Glutamatergic neuron (in vitro differentiated cells): Measurements from ENCODE around the gene DNAJC18. TPM values are rescaled to one million over a fixed set of nuclear protein-coding genes. Genes with fewer than 3 reads are reported as not detected.
A peak's percentile ranks its signal among the peaks of the same experiment; 100 is the strongest.

Experiments used
- DNase-seq: peaks from one replicate; pipeline ENCODE4 v3.0.0; 2022
- H3K27ac Mint-ChIP-seq: one replicate; pipeline ENCODE4 v1.8.0; 2020; ENCODE audit warnings: mild to moderate bottlenecking, mixed read lengths, inconsistent platforms; ENCODE audit not compliant: unreplicated experiment
- H3K27me3 Mint-ChIP-seq: one replicate; pipeline ENCODE4 v1.8.0; 2020; ENCODE audit warnings: mild to moderate bottlenecking, moderate library complexity, mixed read lengths, inconsistent platforms; ENCODE audit not compliant: unreplicated experiment
- H3K36me3 Mint-ChIP-seq: one replicate; pipeline ENCODE4 v1.8.0; 2020; ENCODE audit warnings: mild to moderate bottlenecking, mixed read lengths, inconsistent platforms; ENCODE audit not compliant: unreplicated experiment
- H3K4me1 Mint-ChIP-seq: one replicate; pipeline ENCODE4 v1.8.0; 2020; ENCODE audit warnings: mild to moderate bottlenecking, low read depth, mixed read lengths, inconsistent platforms; ENCODE audit not compliant: unreplicated experiment
- H3K4me3 Mint-ChIP-seq: one replicate; pipeline ENCODE4 v1.8.0; 2020; ENCODE audit warnings: mild to moderate bottlenecking, mixed read lengths, inconsistent platforms; ENCODE audit not compliant: unreplicated experiment
- H3K9me3 Mint-ChIP-seq: one replicate; pipeline ENCODE4 v1.8.0; 2020; ENCODE audit warnings: mild to moderate bottlenecking, moderate library complexity, mixed read lengths, inconsistent platforms; ENCODE audit not compliant: unreplicated experiment
- CTCF ChIP-seq: fragments of 200-600 bp; sonication (generic); IDR thresholded peaks from one replicate; pipeline ENCODE4 v1.5.0; 2021; ENCODE audit not compliant: partially characterized antibody, unreplicated experiment
- total RNA-seq: library from RNA; stranded (reverse); fragmentation: NEBNext Ultra II Directional; extraction: Animal tissue kit (Norgen Biotek cat#: 25700); gene quantifications from one replicate; pipeline ENCODE4 v1.2.1, GENCODE V29; 2021; ENCODE audit not compliant: unreplicated experiment

The DNAJC18 gene
- total RNA-seq, 1 donor from 2014 or later = 55.9 TPM

DNA sequence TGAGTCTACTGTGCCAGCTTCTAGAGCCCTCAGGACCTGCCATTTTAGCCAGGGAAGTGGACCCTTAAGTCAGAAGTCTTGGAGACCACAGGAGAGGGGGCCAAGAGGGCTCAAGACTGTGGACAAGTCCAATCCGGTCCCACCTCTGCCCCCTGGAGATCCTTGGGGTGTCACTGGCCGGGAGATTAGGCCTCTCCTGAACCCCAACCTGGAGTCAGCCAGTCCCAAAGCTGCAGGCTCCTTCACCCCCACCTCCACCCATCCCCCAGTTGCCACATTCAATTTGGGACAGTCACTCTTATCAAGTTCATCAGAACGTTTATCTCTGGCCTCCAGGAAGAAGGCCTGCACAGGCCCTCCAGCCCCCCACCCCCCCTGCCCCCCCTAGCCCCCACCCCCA, 56.5 kb downstream of the DNAJC18 start:
- DNase-seq = no peak
- no peaks in the 10 kb centered on the region for H3K36me3 Mint-ChIP-seq
- no peaks in the 10 kb centered on the region for H3K9me3 Mint-ChIP-seq
- H3K27me3 Mint-ChIP-seq = peaks cover 14% of the 10 kb centered on the region
- no peak for TF ChIP-seq CTCF
- H3K4me3 Mint-ChIP-seq = no peak overlapping the region
- H3K27ac Mint-ChIP-seq = no peak overlapping the region
- no peaks in the 10 kb centered on the region for H3K4me1 Mint-ChIP-seq

- Mint-ChIP-seq H3K27ac (no peak overlapping the region), H3K4me3 (no peak overlapping the region), H3K36me3 (no peaks in the 10 kb centered on the region), H3K9me3 (peaks cover 1% of the 10 kb centered on the region), H3K27me3 (peaks cover 14% of the 10 kb centered on the region), H3K4me1 (no peaks in the 10 kb centered on the region)
- TF ChIP-seq CTCF = no peak
- no peak for DNase-seq
Measured at GRCh38 chr5:139381837-139382761, 57.2 kb downstream of the DNAJC18 start.

- TF ChIP-seq CTCF = no peak
- no peak for DNase-seq
- Mint-ChIP-seq H3K4me3 (peak overlapping the region; percentile 37), H3K9me3 (peaks cover 2% of the 10 kb centered on the region), H3K36me3 (no peaks in the 10 kb centered on the region), H3K27me3 (peaks cover 12% of the 10 kb centered on the region), H3K4me1 (no peaks in the 10 kb centered on the region), H3K27ac (no peak overlapping the region)
Measured at GRCh38 chr5:139379626-139380449, 59.5 kb downstream of the DNAJC18 start.

GRCh38 chr5:139378941-139379361, 60.4 kb downstream of the DNAJC18 start:
- H3K4me1 Mint-ChIP-seq = no peaks in the 10 kb centered on the region
- no peak for DNase-seq
- H3K9me3 Mint-ChIP-seq = peaks cover 2% of the 10 kb centered on the region
- H3K4me3 Mint-ChIP-seq = no peak overlapping the region
- no peak for TF ChIP-seq CTCF
- no peak overlapping the region for H3K27ac Mint-ChIP-seq
- H3K36me3 Mint-ChIP-seq = no peaks in the 10 kb centered on the region
- H3K27me3 Mint-ChIP-seq = peaks cover 9% of the 10 kb centered on the region
